PC-9 (cell line): Measurements from ENCODE around the gene SAP25. TPM values are rescaled to one million over a fixed set of nuclear protein-coding genes. Genes with fewer than 3 reads are reported as not detected.
A peak's percentile ranks its signal among the peaks of the same experiment; 100 is the strongest.

Experiments
- BruUV-seq: library from RNA; stranded (reverse); fragments of 400-500 nt; replicated peaks from 2 replicates; lab custom pipeline; 2021; lab: Mats Ljungman, UMichigan
- CTCF ChIA-PET: fragments of 300-600 bp; sonication (Branson Sonifier 250); formaldehyde crosslinking; loops from one replicate; lab custom pipeline; 2022; ENCODE audit warnings: antibody characterized with exemption; lab: Charles Lee
- POLR2A ChIA-PET: fragments of 300-600 bp; sonication (Branson Sonifier 250); formaldehyde crosslinking; loops from one replicate; lab custom pipeline; 2022; ENCODE audit warnings: antibody characterized with exemption; ENCODE audit not compliant: unreplicated experiment; lab: Charles Lee
- DNase-seq, 2 experiments: peaks; one replicate each; pipeline versions ENCODE4 v3.0.0 to v3.0.0-alpha.2; 2015 to 2022; ENCODE audit warnings: mixed read lengths in 1 of 2
- H2AFZ ChIP-seq: fragments of 200-600 bp; sonication (generic); 2 replicates; pipeline ENCODE4 v1.8.1; 2017; ENCODE audit warnings: antibody characterized with exemption
- H3F3A ChIP-seq: fragments of 200-600 bp; sonication (generic); 2 replicates; pipeline ENCODE4 v1.8.1; 2017; ENCODE audit warnings: antibody characterized with exemption, mild to moderate bottlenecking, low read depth; ENCODE audit not compliant: insufficient read depth
- H3K27ac ChIP-seq: fragments of 200-600 bp; sonication (generic); 2 replicates; pipeline ENCODE4 v1.6.1; 2016; ENCODE audit warnings: mixed run types
- H3K27me3 ChIP-seq: fragments of 200-600 bp; sonication (generic); 2 replicates; pipeline ENCODE4 v1.6.1; 2016; ENCODE audit warnings: low read depth, mixed run types; ENCODE audit not compliant: insufficient read depth
- H3K36me3 ChIP-seq: fragments of 200-600 bp; sonication (generic); 2 replicates; pipeline ENCODE4 v1.6.1; 2016; ENCODE audit warnings: low read depth, mixed run types
- H3K4me1 ChIP-seq: fragments of 200-600 bp; sonication (generic); replicated peaks from 2 replicates; pipeline ENCODE4 v1.6.1; 2016; ENCODE audit warnings: mixed run types; ENCODE audit not compliant: insufficient read depth
- H3K4me2 ChIP-seq: fragments of 200-600 bp; sonication (generic); 2 replicates; pipeline ENCODE4 v1.6.1; 2017; ENCODE audit warnings: mixed run types
- H3K4me3 ChIP-seq: fragments of 200-600 bp; sonication (generic); 2 replicates; pipeline ENCODE4 v1.6.1; 2016; ENCODE audit warnings: mixed run types
- H3K79me2 ChIP-seq: fragments of 200-600 bp; sonication (generic); 2 replicates; pipeline ENCODE4 v1.6.1; 2017; ENCODE audit warnings: low read depth, mixed run types
- H3K9me2 ChIP-seq: fragments of 200-600 bp; sonication (generic); 2 replicates; pipeline ENCODE4 v1.8.1; 2017; ENCODE audit warnings: mild to moderate bottlenecking; ENCODE audit not compliant: insufficient read depth
- H3K9me3 ChIP-seq: fragments of 200-600 bp; sonication (generic); 2 replicates; pipeline ENCODE4 v1.8.1; 2016; ENCODE audit warnings: low read depth; ENCODE audit not compliant: insufficient read depth
- H4K20me1 ChIP-seq: fragments of 200-600 bp; sonication (generic); 2 replicates; pipeline ENCODE4 v1.8.1; 2017; ENCODE audit not compliant: insufficient read depth
- EZH2 ChIP-seq: fragments of 200-600 bp; sonication (generic); IDR thresholded peaks from 2 replicates; pipeline ENCODE4 v1.8.0; 2017; ENCODE audit warnings: antibody characterized with exemption, low read depth
- intact Hi-C: fragments of 100-400 bp; cut with micrococcal nuclease; formaldehyde crosslinking; loops from one replicate; pipeline ENCODE4 v1.10.0; 2022; ENCODE audit not compliant: unreplicated experiment
- total RNA-seq: library from RNA; stranded (reverse); gene quantifications from 2 replicates; pipeline ENCODE4 v1.2.3, GENCODE V29; 2021
- TF ChIP-seq, protein P1 (sequence below): fragments of 200-600 bp; sonication (generic); conservative IDR thresholded peaks from 2 replicates; pipeline ENCODE4 v1.6.1; 2017; ENCODE audit warnings: mixed run types, antibody characterized with exemption, mild to moderate bottlenecking, moderate library complexity

SAP25 gene
- total RNA-seq, 1 experiment from 2014 or later: 11.0 TPM

DNA sequence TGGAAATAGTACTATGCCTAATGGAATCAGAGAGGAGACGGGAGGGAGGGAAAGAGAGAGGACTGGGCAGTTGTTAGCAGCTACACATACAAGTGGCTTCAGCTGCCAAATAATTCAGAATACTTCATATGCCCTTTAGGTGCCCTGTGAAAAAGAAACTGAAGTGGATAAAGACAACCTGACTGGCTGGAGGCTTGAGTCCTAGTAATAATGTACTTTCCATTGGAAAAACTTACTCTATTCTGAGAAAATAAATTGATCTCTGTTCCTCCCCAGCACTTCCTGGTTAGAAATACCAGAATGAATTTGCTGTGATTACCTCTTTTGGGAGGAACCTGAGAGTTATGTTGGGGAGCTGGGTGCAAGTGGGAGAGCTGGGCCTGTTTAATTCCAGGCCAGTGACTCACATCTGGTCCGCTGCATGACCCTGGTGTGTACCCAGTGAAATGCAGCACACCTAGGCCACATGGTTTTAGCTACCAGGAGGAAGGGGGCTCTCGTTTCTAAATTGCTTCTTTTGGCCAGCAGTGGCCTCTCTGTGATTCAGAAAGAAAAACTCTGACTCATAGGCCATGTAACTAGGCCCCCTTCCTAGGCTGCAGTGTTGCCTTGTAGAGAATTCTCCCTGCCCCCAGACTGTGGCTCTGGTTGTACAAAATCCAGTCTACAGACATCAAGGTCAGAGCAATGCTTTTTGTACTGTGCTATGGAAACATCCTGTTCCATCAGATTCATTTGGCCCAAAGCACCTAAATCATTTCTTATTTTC is 28.2 kb downstream of the SAP25 start:
- Histone ChIP-seq H3K9me2 (no peaks in the 10 kb centered on the region), H2AFZ (no peak overlapping the region), H3K79me2 (peaks cover 63% of the 10 kb centered on the region), H3K4me1 (peaks cover 84% of the 10 kb centered on the region), H3K4me3 (peak overlapping the region; percentile 33; the same call in 1 of the 2 replicates), H3K27ac (peak overlapping the region; percentile 98), H3K27me3 (no peaks in the 10 kb centered on the region), H3K9me3 (no peaks in the 10 kb centered on the region), H3K36me3 (no peaks in the 10 kb centered on the region; the same call in 1 of the 2 replicates), H3K4me2 (peak overlapping the region; percentile 76), H4K20me1 (no peaks in the 10 kb centered on the region), H3F3A (peaks cover 72% of the 10 kb centered on the region)
- CTCF ChIA-PET: interaction anchor here (0.6 to 1.3 kb wide), 3 partner anchors 29 to 160 kb away, joined by 3 to 4 read pairs (median 3); partner anchors contain the start of gene POP7
- POLR2A ChIA-PET: interaction anchor here (0.5 to 1.4 kb wide), 8 partner anchors 41 to 1290 kb away, joined by 3 to 15 read pairs (median 4); partner anchors contain the start of genes FBXO24, LRCH4, MEPCE and ZCWPW1
- no TSS peak for BruUV-seq
- intact Hi-C loops: loop anchor here (1.0 to 2.0 kb wide), 4 partner anchors 41 to 281 kb away; partner anchors contain the start of genes EPHB4, FBXO24, LRCH4 and NYAP1
- TF ChIP-seq EZH2: no peak
- TF ChIP-seq, protein P1, sequence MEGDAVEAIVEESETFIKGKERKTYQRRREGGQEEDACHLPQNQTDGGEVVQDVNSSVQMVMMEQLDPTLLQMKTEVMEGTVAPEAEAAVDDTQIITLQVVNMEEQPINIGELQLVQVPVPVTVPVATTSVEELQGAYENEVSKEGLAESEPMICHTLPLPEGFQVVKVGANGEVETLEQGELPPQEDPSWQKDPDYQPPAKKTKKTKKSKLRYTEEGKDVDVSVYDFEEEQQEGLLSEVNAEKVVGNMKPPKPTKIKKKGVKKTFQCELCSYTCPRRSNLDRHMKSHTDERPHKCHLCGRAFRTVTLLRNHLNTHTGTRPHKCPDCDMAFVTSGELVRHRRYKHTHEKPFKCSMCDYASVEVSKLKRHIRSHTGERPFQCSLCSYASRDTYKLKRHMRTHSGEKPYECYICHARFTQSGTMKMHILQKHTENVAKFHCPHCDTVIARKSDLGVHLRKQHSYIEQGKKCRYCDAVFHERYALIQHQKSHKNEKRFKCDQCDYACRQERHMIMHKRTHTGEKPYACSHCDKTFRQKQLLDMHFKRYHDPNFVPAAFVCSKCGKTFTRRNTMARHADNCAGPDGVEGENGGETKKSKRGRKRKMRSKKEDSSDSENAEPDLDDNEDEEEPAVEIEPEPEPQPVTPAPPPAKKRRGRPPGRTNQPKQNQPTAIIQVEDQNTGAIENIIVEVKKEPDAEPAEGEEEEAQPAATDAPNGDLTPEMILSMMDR: no peak
- peak; percentile 89 to 96 for DNase-seq

GRCh38 chr7:100544967-100545359 is 28.7 kb downstream of the SAP25 start:
- intact Hi-C loops: loop anchor here (1.0 to 2.0 kb wide), 4 partner anchors 41 to 282 kb away; partner anchors contain the start of genes EPHB4, FBXO24, LRCH4 and NYAP1
- Histone ChIP-seq H3K27me3 (no peaks in the 10 kb centered on the region), H3K79me2 (peaks cover 66% of the 10 kb centered on the region), H3K4me3 (peak overlapping the region; percentile 33; the same call in 1 of the 2 replicates), H3K9me2 (no peaks in the 10 kb centered on the region), H3K36me3 (no peaks in the 10 kb centered on the region; the same call in 1 of the 2 replicates), H3K4me2 (peak overlapping the region; percentile 76), H3K9me3 (no peaks in the 10 kb centered on the region), H4K20me1 (no peaks in the 10 kb centered on the region), H3F3A (peaks cover 76% of the 10 kb centered on the region), H2AFZ (no peak overlapping the region), H3K27ac (peak overlapping the region; percentile 98), H3K4me1 (peaks cover 90% of the 10 kb centered on the region)
- ChIA-PET CTCF (interaction anchor here (0.6 to 1.3 kb wide), 3 partner anchors 28 to 160 kb away, joined by 3 to 4 read pairs (median 3); partner anchors contain the start of gene POP7), POLR2A (interaction anchor here (0.5 to 1.4 kb wide), 6 partner anchors 53 to 238 kb away, joined by 4 to 15 read pairs (median 6); partner anchors contain the start of genes MEPCE and ZCWPW1)
- DNase-seq: peak; percentile 60 to 90
- TF ChIP-seq, protein P1: no peak
- no peak for TF ChIP-seq EZH2
- BruUV-seq: TSS peak; percentile 82

DNA sequence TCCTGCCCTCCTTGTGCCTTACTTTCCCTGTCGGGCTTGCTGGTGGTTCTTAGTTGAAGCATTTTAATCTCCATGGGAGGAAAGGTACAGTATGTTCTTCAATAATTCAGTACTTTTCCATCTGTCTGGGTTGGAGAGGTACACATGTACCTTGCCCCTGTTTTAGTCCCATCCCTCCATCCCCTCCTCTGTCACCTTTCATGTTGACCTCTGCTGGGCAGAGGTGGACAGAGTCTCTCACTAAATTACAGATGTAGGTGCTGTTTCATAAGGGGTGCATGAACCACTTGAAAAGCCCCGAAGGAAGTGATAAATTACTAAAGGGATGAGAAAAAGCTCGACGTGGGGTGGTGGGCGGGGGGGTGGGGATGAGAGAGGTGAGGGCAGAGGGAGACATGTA is 29.3 kb downstream of the SAP25 start:
- Histone ChIP-seq H3K27ac (peak overlapping the region; percentile 98), H3K4me2 (peak overlapping the region; percentile 76), H3K4me3 (no peak overlapping the region), H3F3A (peaks cover 79% of the 10 kb centered on the region), H3K9me3 (no peaks in the 10 kb centered on the region), H2AFZ (no peak overlapping the region), H3K9me2 (no peaks in the 10 kb centered on the region), H3K36me3 (no peaks in the 10 kb centered on the region; the same call in 1 of the 2 replicates), H3K79me2 (peaks cover 70% of the 10 kb centered on the region), H4K20me1 (no peaks in the 10 kb centered on the region), H3K4me1 (peaks cover 90% of the 10 kb centered on the region), H3K27me3 (no peaks in the 10 kb centered on the region)
- BruUV-seq: no TSS peak
- POLR2A ChIA-PET: no interaction called here
- CTCF ChIA-PET: interaction anchor here (0.6 to 1.0 kb wide), 5 partner anchors 11 to 163 kb away, joined by 3 to 8 read pairs (median 6); partner anchors contain the start of gene POP7
- intact Hi-C loops: loop anchor here (2.0 kb wide), 1 partner anchor 282 kb away; the partner anchor contains the start of gene EPHB4
- no peak for DNase-seq
- TF ChIP-seq EZH2: no peak
- TF ChIP-seq, protein P1: no peak
